Muscle layer of duodenum (tissue), 2 donors: ENCODE results near the gene AGFG2.
"Not testable (repeated sequence)": the region's sequence is repeated elsewhere in the genome, so short reads cannot be mapped to it uniquely, and the experiment has no call there.

Experiments
- H3K27ac ChIP-seq: one replicate; pipeline ENCODE4 v1.7.0; 2013; ENCODE audit warnings: mild to moderate bottlenecking, low read length
- H3K27me3 ChIP-seq: one replicate; pipeline ENCODE4 v1.7.0; 2013; ENCODE audit warnings: low read depth, mild to moderate bottlenecking, control low read depth, low read length
- H3K36me3 ChIP-seq, 2 donors: one replicate each; pipeline ENCODE4 v1.7.0; 2013; ENCODE audit warnings: low read length in 2 of 2, control low read depth in 1 of 2, mild to moderate bottlenecking in 1 of 2; ENCODE audit not compliant: insufficient read depth in 2 of 2, control insufficient read depth in 1 of 2
- H3K4me1 ChIP-seq, 2 donors: one replicate each; pipeline ENCODE4 v1.7.0; 2013; ENCODE audit warnings: low read length in 2 of 2, mild to moderate bottlenecking in 2 of 2, control low read depth in 1 of 2, moderate library complexity in 1 of 2; ENCODE audit not compliant: insufficient read depth in 2 of 2, control insufficient read depth in 1 of 2
- H3K4me3 ChIP-seq, 2 donors: one replicate each; pipeline ENCODE4 v1.7.0; 2013; ENCODE audit warnings: low read length in 2 of 2, low read depth in 1 of 2, mild to moderate bottlenecking in 1 of 2
- H3K9me3 ChIP-seq, 2 donors: one replicate each; pipeline ENCODE4 v1.7.0; 2013; ENCODE audit warnings: low read length in 2 of 2, control low read depth in 1 of 2, mild to moderate bottlenecking in 1 of 2; ENCODE audit not compliant: control insufficient read depth in 1 of 2
- donor health status: healthy.

The AGFG2 gene

GRCh38 chr7:100506356-100506923, 32.6 kb upstream of the AGFG2 start:
- Histone ChIP-seq H3K36me3 (no peaks in the 10 kb centered on the region), H3K9me3 (no peaks in the 10 kb centered on the region), H3K27ac (no peak overlapping the region), H3K27me3 (no peaks in the 10 kb centered on the region), H3K4me1 (no peaks in the 10 kb centered on the region), H3K4me3 (no peak overlapping the region)

GRCh38 chr7:100509231-100509630, 29.8 kb upstream of the AGFG2 start:
- H3K4me3 ChIP-seq: no peak overlapping the region
- H3K9me3 ChIP-seq: no peaks in the 10 kb centered on the region
- H3K4me1 ChIP-seq: no peaks in the 10 kb centered on the region
- no peak overlapping the region for H3K27ac ChIP-seq
- no peaks in the 10 kb centered on the region for H3K27me3 ChIP-seq
- no peaks in the 10 kb centered on the region for H3K36me3 ChIP-seq

- Histone ChIP-seq H3K4me1 (no peaks in the 10 kb centered on the region), H3K4me3 (no peak overlapping the region), H3K36me3 (no peaks in the 10 kb centered on the region), H3K27ac (no peak overlapping the region), H3K27me3 (no peaks in the 10 kb centered on the region), H3K9me3 (no peaks in the 10 kb centered on the region)
Observed at GRCh38 chr7:100510437-100511239, 28.4 kb upstream of the AGFG2 start.

- Histone ChIP-seq H3K27me3 (no peaks in the 10 kb centered on the region), H3K36me3 (no peaks in the 10 kb centered on the region), H3K4me1 (no peaks in the 10 kb centered on the region), H3K27ac (no peak overlapping the region), H3K9me3 (no peaks in the 10 kb centered on the region), H3K4me3 (no peak overlapping the region)
Observed at GRCh38 chr7:100513212-100513810, 25.7 kb upstream of the AGFG2 start.

- H3K27ac ChIP-seq: no peak overlapping the region
- no peaks in the 10 kb centered on the region for H3K9me3 ChIP-seq
- H3K36me3 ChIP-seq: no peaks in the 10 kb centered on the region
- H3K4me1 ChIP-seq: no peaks in the 10 kb centered on the region
- H3K4me3 ChIP-seq: no peak overlapping the region
- H3K27me3 ChIP-seq: no peaks in the 10 kb centered on the region
Observed at GRCh38 chr7:100515072-100515532, 23.9 kb upstream of the AGFG2 start.

- no peaks in the 10 kb centered on the region for H3K9me3 ChIP-seq
- H3K27me3 ChIP-seq: no peaks in the 10 kb centered on the region
- H3K4me1 ChIP-seq: no peaks in the 10 kb centered on the region
- H3K4me3 ChIP-seq: no peak overlapping the region
- no peaks in the 10 kb centered on the region for H3K36me3 ChIP-seq
- H3K27ac ChIP-seq: no peak overlapping the region
Observed at GRCh38 chr7:100516135-100516812, 22.7 kb upstream of the AGFG2 start.

GRCh38 chr7:100517305-100517704, 21.7 kb upstream of the AGFG2 start:
- H3K9me3 ChIP-seq: no peaks in the 10 kb centered on the region
- no peak overlapping the region for H3K4me3 ChIP-seq
- no peak overlapping the region for H3K27ac ChIP-seq
- H3K36me3 ChIP-seq: no peaks in the 10 kb centered on the region
- no peaks in the 10 kb centered on the region for H3K4me1 ChIP-seq
- H3K27me3 ChIP-seq: no peaks in the 10 kb centered on the region

- Histone ChIP-seq H3K9me3 (no peaks in the 10 kb centered on the region), H3K36me3 (no peaks in the 10 kb centered on the region), H3K4me1 (no peaks in the 10 kb centered on the region), H3K27ac (no peak overlapping the region), H3K27me3 (no peaks in the 10 kb centered on the region), H3K4me3 (no peak overlapping the region)
Observed at GRCh38 chr7:100519580-100519979, 19.4 kb upstream of the AGFG2 start.

GRCh38 chr7:100520138-100520537, 18.9 kb upstream of the AGFG2 start:
- Histone ChIP-seq H3K36me3 (no peaks in the 10 kb centered on the region), H3K4me3 (no peak overlapping the region), H3K27me3 (no peaks in the 10 kb centered on the region), H3K27ac (no peak overlapping the region), H3K4me1 (no peaks in the 10 kb centered on the region), H3K9me3 (no peaks in the 10 kb centered on the region)

- H3K9me3 ChIP-seq: no peaks in the 10 kb centered on the region
- no peak overlapping the region for H3K4me3 ChIP-seq
- H3K4me1 ChIP-seq: no peaks in the 10 kb centered on the region
- H3K27ac ChIP-seq: no peak overlapping the region
- H3K27me3 ChIP-seq: no peaks in the 10 kb centered on the region
- no peaks in the 10 kb centered on the region for H3K36me3 ChIP-seq
Observed at GRCh38 chr7:100521076-100521475, 17.9 kb upstream of the AGFG2 start.

GRCh38 chr7:100521909-100522593, 17.0 kb upstream of the AGFG2 start:
- H3K27me3 ChIP-seq, H3K36me3 ChIP-seq, H3K4me1 ChIP-seq, H3K9me3 ChIP-seq, H3K4me3 ChIP-seq, H3K27ac ChIP-seq: not testable (repeated sequence)
